Left ventricle myocardium inferior (tissue), 1 donor: ENCODE data around the gene SLC17A9. TPM values are rescaled to one million over a fixed set of nuclear protein-coding genes. Genes with fewer than 3 reads are reported as not detected.
A peak's percentile ranks its signal among the peaks of the same experiment; 100 is the strongest.
"Not testable (repeated sequence)": the region's sequence is repeated elsewhere in the genome, so short reads cannot be mapped to it uniquely, and the experiment has no call there.

Source experiments
- DNase-seq: peaks from one replicate; pipeline ENCODE4 v3.0.0-alpha.2; 2020
- H3K27ac ChIP-seq: fragments of 200-600 bp; replicated peaks from 2 replicates; pipeline ENCODE4 v1.8.0; 2021
- H3K27me3 ChIP-seq: fragments of 200-600 bp; 2 replicates; pipeline ENCODE4 v1.8.0; 2021; ENCODE audit warnings: low read depth
- H3K36me3 ChIP-seq: fragments of 200-600 bp; 2 replicates; pipeline ENCODE4 v1.8.0; 2021
- H3K4me1 ChIP-seq: fragments of 200-600 bp; 2 replicates; pipeline ENCODE4 v1.8.0; 2021
- H3K4me3 ChIP-seq: fragments of 200-600 bp; 2 replicates; pipeline ENCODE4 v1.8.0; 2021; ENCODE audit warnings: mild to moderate bottlenecking, moderate library complexity
- H3K9me3 ChIP-seq: fragments of 200-600 bp; replicated peaks from 2 replicates; pipeline ENCODE4 v1.8.0; 2021
- intact Hi-C: fragments of 100-400 bp; cut with micrococcal nuclease; formaldehyde crosslinking; loops from one replicate; pipeline ENCODE4 v1.11.0; 2022
- total RNA-seq: library from RNA; stranded (reverse); fragmentation: NEBNext Ultra II Directional; extraction: Animal tissue kit (Norgen Biotek cat#: 25700); gene quantifications from one replicate; pipeline ENCODE4 v1.2.1, GENCODE V29; 2021
- TF ChIP-seq, protein P1 (sequence below): fragments of 200-600 bp; IDR thresholded peaks from 2 replicates; pipeline ENCODE4 v1.8.0; 2021; ENCODE audit warnings: antibody characterized with exemption, mild to moderate bottlenecking, borderline replicate concordance
- donor health status: DM: no; HTN: yes; CAD: no; lungs with severe emphysema.

Gene SLC17A9
- total RNA-seq, 1 donor from 2014 or later: 0.47 TPM

DNA sequence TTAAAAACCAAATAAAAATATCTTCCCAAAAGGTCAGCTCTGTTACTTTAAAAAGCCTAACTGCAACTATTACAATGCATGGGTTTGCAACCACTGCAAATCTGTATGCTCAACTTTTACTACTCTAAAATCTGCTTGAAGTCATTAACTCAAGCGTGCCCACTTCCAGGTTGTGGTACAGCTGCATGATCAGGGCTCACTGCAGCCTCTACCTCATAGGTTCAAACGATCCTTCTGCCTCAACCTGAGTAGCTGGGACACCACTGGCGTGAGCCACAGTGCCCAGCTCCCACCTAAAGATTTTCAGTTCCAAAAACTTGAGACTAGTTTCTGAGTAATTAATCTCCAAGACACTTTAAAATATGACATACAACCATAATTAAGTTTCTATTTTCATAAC is 34.4 kb upstream of the SLC17A9 start:
- peaks cover 100% of the 10 kb centered on the region for H3K4me1 ChIP-seq
- intact Hi-C loops: no loop called here

DNA sequence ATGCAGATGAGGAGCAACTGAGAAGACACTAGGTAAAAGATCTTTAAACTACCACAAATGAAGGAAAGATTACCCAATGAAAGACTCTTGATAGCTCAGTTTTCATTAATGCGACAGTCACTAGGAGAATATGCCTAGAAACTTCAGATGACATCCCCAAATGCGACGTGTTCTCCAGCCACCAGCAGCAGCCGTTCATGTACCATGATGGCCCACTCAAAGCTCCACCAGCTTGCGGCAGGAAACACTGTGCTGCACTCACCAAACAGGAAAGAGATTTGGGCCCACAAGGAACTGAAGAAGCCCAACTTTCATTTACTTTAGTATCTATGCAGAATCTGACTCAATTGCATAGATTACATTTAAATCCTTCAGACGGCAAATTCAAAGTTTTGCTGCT is 33.7 kb upstream of the SLC17A9 start:
- Histone ChIP-seq H3K36me3 (no peaks in the 10 kb centered on the region), H3K9me3 (no peaks in the 10 kb centered on the region), H3K4me1 (peaks cover 100% of the 10 kb centered on the region), H3K27me3 (no peaks in the 10 kb centered on the region), H3K27ac (no peak overlapping the region), H3K4me3 (no peak overlapping the region)
- intact Hi-C loops: no loop called here
- TF ChIP-seq, protein P1, sequence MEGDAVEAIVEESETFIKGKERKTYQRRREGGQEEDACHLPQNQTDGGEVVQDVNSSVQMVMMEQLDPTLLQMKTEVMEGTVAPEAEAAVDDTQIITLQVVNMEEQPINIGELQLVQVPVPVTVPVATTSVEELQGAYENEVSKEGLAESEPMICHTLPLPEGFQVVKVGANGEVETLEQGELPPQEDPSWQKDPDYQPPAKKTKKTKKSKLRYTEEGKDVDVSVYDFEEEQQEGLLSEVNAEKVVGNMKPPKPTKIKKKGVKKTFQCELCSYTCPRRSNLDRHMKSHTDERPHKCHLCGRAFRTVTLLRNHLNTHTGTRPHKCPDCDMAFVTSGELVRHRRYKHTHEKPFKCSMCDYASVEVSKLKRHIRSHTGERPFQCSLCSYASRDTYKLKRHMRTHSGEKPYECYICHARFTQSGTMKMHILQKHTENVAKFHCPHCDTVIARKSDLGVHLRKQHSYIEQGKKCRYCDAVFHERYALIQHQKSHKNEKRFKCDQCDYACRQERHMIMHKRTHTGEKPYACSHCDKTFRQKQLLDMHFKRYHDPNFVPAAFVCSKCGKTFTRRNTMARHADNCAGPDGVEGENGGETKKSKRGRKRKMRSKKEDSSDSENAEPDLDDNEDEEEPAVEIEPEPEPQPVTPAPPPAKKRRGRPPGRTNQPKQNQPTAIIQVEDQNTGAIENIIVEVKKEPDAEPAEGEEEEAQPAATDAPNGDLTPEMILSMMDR: no peak
- no peak for DNase-seq

More for the DNA sequence above, 34.4 kb upstream of the SLC17A9 start:
- H3K36me3 ChIP-seq: peaks cover 3% of the 10 kb centered on the region
- H3K4me3 ChIP-seq: no peak overlapping the region
- TF ChIP-seq, protein P1: no peak
- H3K27me3 ChIP-seq: no peaks in the 10 kb centered on the region
- no peak overlapping the region for H3K27ac ChIP-seq
- no peak for DNase-seq
- H3K9me3 ChIP-seq: no peaks in the 10 kb centered on the region

DNA sequence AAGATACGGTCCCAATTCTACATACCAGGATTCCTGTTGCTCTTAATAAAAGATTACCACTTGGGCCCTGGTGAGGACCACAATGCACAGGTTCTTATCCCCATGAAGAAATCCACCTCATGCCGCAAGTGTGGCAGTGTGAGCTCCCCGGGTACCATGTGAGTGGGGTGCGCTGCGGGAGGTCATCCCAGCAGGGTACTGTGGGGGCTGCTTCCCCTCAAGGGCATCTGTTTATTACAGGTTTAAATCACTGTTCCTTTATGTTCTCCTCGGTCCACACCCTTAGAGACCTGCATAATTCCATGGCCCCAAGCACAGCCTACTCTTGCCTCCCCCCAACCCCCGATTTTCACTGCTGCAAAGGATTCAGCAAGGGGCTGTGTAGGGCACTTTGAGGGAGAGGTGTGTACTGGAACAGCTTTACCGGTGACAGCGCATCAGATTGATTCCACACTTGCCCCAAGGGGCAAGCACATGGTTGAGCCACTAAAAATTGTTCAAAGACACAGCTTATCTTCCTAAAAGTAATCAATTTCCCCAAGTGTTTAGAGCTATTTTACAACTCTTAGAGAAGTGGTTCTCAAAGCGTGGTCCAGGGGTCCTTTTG is 32.4 kb upstream of the SLC17A9 start:
- H3K4me1 ChIP-seq: peaks cover 100% of the 10 kb centered on the region
- H3K27me3 ChIP-seq: no peaks in the 10 kb centered on the region
- DNase-seq: no peak
- no peaks in the 10 kb centered on the region for H3K9me3 ChIP-seq
- no peaks in the 10 kb centered on the region for H3K36me3 ChIP-seq
- H3K27ac ChIP-seq: no peak overlapping the region
- no peak overlapping the region for H3K4me3 ChIP-seq
- intact Hi-C loops: no loop called here
- TF ChIP-seq, protein P1: no peak

DNA sequence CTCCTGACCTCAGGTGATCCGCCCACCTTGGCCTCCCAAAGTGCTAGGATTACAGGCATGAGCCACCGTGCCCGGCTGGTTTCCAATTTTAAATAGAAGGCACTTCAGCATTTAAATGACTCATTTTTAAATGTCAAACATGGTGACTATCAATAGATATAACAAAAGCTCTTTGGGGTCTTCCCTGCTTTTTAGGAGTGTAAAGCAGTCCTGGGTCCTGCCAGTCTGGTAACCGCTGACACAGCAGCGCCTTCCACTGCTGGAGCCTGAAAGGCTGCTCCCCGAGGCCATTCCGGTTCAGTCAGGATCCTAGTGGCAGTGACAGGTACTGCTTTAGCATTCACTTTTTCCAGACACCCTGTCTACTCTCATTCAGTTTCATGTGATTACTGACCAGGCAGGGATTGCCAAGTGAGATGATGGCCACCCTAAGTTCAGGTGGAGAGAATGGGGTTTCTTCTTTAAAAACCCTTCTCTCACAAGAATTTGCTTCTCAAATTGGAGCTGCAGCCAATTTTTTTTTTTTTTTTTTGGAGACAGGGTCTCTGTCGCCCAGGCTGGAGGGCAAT is 31.3 kb upstream of the SLC17A9 start:
- Histone ChIP-seq H3K4me3 (no peak overlapping the region), H3K27me3 (no peaks in the 10 kb centered on the region), H3K4me1 (peaks cover 100% of the 10 kb centered on the region), H3K36me3 (no peaks in the 10 kb centered on the region), H3K27ac (no peak overlapping the region), H3K9me3 (no peaks in the 10 kb centered on the region)
- no peak for DNase-seq
- TF ChIP-seq, protein P1: peak; percentile 65
- intact Hi-C loops: no loop called here

DNA sequence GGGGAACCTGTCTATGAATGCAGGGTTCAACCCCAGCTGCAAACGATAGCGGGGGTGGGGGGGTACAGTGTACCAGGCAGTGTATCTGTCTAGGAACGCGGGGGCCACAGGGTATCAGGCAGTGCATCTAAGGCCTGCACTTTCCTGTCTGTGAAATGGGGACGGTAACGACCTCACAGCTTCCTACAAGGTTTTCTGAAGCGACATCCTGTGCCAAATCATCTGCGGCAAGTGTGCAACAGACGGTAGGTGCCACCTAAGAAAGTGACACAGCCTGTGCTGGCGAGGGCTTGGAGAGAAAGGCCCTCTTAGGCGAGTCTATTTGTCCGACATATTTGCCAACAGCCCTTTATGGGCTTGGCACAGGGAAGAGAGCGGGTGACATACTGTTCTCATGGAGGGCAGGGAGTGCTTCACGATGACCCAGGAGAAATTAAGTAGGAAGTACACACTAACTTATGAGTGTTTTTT is 30.0 kb upstream of the SLC17A9 start:
- peaks cover 97% of the 10 kb centered on the region for H3K4me1 ChIP-seq
- peak overlapping the region; percentile 96 for H3K27ac ChIP-seq
- DNase-seq: no peak
- no peaks in the 10 kb centered on the region for H3K27me3 ChIP-seq
- H3K36me3 ChIP-seq: no peaks in the 10 kb centered on the region
- peak overlapping the region; percentile 90 for H3K4me3 ChIP-seq
- TF ChIP-seq, protein P1: no peak
- no peaks in the 10 kb centered on the region for H3K9me3 ChIP-seq
- intact Hi-C loops: no loop called here

DNA sequence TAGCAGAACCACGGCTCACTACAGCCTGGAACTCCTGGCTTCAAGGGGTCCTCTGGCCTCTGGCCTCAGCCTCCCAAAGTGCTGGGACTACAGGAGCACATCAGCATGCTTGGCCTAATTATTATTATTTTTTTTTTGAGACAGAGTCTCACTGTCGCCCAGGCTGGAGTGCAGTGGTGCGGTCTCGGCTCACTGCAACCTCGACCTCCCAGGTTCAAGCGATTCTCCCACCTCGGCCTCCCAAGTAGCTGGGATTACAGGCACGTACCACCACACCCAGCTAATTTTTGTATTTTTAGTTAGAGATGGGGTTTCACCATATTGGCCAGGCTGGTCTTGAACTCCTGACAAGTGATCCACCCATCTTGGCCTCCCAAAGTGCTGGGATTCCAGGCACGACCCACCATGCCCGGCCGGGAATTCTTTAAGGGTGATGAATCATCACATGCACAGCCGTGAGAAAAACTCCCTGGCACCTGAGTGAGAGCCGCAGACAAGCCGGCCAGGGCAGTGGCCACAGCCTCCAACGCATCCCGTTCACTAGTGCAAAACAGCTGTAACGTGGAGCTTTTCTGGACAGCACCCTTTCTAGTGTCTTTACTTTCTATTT is 29.3 kb upstream of the SLC17A9 start:
- DNase-seq, H3K36me3 ChIP-seq, H3K9me3 ChIP-seq, intact Hi-C loops, H3K27me3 ChIP-seq: not testable (repeated sequence)
- H3K27ac ChIP-seq: peak overlapping the region; percentile 96
- H3K4me1 ChIP-seq: peaks cover 97% of the 10 kb centered on the region
- H3K4me3 ChIP-seq: peak overlapping the region; percentile 90
